OCI-LY7 (cell line): ENCODE data around the gene TENT5A.

ENCODE experiments used
- EZH2phosphoT487 ChIP-seq: fragments of 200-600 bp; sonication (generic); IDR thresholded peaks from 2 replicates; pipeline ENCODE4 v1.6.1; 2018; ENCODE audit warnings: low read depth, borderline replicate concordance, mild to moderate bottlenecking, mixed run types, antibody characterized with exemption, low read length, moderate library complexity, mixed read lengths
- TF ChIP-seq, protein P1 (sequence below): fragments of 200-600 bp; sonication (generic); conservative IDR thresholded peaks from 2 replicates; pipeline ENCODE4 v1.5.1; 2014; ENCODE audit warnings: mild to moderate bottlenecking, antibody characterized with exemption, low read length, moderate library complexity, mixed read lengths

DNA sequence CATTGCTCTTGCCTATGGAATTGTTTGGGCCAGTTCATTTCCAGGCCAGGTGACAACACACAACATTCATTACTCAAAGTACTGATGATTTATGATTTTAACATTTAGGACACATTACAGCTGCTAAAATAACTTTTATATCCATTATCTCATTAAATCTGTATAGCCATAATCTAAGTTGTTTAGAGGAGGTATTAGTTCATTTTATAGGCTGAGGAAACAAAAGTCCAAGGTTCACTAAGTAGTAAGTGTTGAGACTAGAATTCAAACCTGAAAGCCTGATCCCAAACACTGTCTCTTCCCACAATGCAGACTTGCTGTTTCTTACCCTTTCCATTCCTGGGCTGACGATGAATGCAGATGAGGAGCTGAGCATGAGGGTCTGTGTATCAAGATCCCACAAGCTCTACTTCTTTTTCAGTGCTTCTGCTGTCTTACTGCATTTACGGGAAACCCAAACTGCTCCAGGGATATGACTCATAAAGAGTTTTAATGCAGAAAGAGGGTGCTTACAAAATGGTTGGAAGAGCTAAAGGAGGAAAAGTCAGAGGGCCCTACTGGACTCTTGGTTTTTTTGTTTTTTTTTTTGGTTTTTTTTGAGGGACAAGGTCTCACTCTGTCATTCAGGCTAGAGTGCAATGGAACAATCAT lies 17.9 kb downstream of the TENT5A start:
- TF ChIP-seq, protein P1, sequence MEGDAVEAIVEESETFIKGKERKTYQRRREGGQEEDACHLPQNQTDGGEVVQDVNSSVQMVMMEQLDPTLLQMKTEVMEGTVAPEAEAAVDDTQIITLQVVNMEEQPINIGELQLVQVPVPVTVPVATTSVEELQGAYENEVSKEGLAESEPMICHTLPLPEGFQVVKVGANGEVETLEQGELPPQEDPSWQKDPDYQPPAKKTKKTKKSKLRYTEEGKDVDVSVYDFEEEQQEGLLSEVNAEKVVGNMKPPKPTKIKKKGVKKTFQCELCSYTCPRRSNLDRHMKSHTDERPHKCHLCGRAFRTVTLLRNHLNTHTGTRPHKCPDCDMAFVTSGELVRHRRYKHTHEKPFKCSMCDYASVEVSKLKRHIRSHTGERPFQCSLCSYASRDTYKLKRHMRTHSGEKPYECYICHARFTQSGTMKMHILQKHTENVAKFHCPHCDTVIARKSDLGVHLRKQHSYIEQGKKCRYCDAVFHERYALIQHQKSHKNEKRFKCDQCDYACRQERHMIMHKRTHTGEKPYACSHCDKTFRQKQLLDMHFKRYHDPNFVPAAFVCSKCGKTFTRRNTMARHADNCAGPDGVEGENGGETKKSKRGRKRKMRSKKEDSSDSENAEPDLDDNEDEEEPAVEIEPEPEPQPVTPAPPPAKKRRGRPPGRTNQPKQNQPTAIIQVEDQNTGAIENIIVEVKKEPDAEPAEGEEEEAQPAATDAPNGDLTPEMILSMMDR: no peak
- no peak for TF ChIP-seq EZH2phosphoT487
